CD1c-positive myeloid dendritic cell (primary cell): Measurements from ENCODE around the gene FXYD7.
"Not testable (repeated sequence)": the region's sequence is repeated elsewhere in the genome, so short reads cannot be mapped to it uniquely, and the experiment has no call there.

ENCODE experiments used
- DNase-seq: peaks from one replicate; pipeline ENCODE4 v3.0.0-alpha.2; 2016; ENCODE audit errors: extremely low spot score

Gene FXYD7

DNA sequence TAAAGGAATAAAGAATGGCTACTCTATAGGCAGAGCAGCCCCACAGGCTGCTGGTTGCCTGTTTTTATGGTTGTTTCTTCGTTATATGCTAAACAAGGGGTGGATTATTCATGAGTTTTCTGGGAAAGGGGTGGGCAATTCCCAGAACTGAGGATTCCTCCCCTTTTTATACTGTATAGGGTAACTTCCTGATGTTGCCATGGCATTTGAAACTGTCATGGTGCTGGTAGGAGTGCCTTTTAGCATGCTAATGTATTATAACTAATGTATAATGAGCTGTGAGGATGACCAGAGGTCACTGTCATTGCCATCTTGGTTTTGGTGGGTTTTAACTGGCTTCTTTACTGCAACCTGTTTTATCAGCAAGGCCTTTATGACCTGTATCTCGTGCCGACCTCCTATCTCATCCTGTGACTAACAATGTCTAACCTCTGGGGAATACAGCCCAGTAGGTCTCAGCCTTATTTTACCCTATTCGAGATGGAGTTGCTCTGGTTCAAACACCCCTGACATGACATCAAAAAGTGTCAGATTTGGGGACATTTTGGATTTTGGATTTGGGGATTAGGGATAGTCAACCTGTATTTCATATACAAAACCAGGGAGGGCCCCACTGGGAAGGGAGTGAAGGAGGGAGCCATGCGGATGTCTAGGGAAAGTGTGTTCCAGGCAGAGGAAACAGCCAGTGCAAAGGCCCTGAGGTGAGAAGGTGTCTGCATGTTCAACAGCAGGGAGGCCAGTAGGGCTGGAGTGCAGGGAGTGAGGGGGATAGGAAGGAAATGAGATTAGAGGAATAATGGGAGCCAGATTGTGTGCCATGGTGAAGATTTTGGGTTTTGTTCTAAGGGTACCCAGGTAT lies 22.4 kb downstream of the FXYD7 start:
- DNase-seq = no peak

DNA sequence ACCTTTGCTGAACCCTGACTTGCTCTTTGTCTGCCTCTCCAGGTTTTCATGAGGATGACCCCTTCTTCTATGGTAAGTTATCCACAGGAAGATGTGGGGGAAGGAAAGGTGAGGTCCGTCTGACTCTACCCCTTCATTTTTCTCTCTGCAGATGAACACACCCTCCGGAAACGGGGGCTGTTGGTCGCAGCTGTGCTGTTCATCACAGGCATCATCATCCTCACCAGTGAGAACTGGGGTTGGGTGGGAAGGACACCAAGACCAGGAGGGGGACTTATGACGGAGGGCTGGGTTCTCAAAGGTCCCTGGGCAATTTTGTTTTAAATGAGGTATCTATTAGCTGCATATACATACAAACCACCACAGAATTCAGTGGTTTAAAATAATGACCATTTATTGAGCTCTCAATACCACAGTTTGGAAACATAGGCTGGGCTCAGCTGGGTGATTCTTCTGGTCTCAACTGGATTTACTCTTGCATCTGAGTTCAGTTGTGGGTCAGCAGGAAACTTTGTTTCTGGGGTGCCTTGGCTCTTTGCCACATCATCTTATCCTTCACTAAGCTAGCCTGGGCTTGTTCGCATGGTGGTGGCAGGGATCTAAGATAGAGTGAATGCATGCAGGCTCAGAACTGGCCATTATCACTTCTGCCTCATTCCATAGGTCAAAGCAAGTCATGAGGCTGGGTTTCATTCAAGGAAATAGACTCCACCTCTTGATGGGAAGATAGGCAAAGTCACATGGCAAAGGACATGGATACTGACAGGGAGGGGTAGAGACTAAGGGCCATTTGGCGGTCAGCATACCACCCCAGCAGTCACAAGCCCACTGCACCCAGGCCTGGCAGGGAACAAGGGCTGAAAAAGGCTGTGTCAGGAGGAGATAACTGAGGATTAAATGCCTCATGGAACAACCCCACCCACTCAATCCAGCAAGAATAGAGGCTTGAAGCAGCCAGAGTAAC lies 23.3 kb downstream of the FXYD7 start:
- DNase-seq = no peak

DNA sequence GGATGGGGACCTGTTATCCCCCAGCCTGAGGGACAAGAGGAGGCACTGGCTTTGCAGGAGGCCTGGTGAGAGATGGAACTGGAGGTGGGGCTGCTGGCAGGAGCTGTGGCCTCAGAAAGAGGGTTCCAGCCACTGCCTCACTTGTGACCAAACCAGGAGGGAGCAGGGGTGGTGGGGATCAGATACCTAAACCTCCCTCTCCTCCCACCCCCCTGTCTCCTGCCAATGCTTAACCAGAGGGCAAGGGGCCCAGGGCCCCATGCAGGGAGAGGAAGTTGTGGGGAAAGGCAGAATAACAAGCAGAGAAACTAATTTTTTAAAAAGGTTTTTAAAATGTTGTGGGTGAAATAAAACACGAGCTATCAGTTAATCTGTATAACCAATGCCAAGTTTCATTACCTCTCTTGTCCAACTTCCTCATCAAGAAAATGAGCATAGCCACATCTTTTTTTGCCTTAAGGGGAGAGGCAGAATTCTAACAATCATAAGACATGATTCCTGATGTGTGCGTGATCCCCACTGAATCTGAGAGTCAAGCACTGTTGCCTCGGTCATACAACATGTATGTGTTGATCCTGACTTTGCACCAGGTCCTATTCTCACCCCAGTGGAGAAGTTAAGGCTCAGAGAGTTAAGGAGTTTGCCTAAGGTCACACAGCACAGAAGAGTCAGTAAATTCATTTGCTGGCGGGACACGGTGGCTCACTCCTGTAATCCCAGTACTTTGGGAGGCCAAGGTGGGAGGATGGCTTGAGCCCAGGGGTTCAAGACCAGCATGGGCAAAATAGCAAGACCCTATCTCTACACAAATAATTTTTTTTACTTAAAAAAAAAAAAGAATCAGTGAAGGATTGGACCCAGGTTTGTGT lies 24.4 kb downstream of the FXYD7 start:
- peak; percentile 47 for DNase-seq

DNA sequence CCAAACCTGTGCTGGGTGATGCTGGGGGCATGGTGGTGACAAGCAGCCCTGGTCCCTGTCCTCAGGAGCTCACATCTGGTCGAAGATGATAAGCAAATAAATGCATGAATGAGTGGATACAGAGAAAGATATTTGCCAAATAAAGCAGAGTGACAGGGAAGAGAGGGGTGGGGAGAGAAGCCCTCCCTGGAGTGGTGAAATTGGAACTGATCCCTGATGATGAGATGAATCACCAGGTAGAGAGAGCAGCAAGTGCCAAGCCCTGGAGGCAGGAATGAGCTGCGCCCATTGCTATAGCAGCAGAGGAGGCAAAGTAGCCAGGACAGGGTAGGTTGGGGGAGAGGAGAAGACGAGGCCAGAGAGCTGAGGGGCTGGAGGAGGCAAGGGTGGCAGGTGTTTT lies 25.1 kb downstream of the FXYD7 start:
- DNase-seq = no peak

DNA sequence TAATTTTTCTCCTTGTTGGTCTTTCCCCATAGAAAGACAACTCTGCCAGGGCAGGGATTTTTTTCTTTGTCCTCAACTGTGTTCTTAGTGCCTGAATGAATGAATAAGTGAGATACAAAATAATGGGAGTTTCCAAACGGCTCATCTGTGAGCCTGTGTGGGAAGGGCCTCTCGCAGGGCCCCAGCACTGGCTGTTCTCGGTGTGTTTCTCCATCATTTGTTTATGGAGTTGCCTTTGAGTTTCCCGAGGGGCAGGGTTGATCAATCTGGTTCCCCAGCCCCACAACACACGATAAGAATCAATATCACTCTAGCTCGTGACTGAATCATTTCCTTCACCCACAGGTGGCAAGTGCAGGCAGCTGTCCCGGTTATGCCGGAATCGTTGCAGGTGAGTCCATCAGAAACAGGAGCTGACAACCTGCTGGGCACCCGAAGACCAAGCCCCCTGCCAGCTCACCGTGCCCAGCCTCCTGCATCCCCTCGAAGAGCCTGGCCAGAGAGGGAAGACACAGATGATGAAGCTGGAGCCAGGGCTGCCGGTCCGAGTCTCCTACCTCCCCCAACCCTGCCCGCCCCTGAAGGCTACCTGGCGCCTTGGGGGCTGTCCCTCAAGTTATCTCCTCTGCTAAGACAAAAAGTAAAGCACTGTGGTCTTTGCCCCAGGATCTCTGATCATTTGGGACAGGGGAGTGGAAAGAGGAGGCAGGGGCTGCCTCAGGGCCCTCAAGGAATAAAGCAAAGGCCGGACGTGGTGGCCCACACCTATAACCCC lies 26.4 kb downstream of the FXYD7 start:
- no peak for DNase-seq

DNA sequence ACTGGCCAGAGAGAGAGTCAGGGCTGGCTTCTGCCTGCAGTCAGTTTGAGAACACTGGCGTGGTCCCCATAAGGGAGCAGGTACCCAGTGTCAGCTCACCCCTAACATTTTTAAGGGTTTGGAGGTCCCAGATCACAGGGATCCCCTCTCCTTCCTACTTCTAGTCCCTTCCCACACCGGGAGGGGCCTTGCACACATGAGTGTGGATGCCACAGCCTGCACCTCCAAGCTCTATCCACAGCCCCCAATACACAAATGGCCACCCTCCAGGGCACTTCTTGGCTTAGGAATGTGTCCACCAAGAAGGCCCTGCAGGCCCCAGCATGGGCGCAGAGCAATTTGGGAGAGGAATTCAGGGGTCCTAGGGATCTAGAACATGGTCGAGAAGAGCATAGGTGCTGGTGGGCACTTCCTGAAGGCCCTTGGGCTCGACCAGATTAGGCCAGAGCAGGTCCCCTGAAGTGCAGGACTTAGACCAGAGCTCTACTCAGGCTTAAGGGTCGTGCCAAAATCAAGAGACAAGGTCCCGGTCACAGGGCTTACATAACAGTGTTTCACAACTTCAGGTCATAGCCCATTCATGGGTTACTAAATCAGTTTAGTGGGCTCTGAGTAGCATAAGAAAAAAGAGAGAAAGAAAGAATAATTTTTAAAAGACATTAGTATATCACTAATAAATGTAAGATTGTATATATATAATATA lies 27.5 kb downstream of the FXYD7 start:
- DNase-seq = no peak

DNA sequence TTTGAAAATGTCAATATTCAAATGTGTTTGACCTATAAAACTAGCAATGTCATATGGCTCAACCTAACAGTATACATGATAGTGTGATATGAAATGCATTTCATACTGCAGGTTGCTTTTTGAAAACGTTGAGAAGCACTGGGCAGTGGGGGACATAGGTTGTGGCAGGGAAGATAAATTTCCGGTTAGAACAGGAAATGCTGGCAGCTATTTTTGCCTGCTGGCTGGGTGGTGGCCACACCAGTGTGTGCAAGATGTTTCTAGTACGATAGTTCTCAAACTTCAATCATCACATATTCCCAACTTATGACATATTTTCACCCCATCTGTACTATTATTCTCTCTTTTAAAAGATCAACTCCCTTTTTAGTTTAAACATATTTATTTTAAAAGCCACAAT lies 28.7 kb downstream of the FXYD7 start:
- DNase-seq = no peak

DNA sequence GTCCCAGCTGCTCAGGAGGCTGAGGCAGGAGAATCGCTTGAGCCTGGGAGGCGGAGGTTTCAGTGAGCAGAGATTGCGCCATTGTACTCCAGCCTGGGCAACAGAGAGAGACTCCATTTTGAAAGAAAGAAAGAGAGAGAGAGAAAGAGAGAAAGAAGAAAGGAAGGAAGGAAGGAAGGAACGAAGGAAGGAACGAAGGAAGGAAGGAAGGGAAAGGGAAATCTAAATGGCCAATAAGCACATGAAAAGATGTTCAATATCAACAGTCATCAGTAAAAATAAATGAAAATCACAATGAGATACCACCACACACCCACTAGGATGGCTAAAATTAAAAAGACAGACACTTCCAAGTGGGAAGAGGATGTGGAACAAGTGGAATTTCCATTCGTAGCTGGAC lies 31.2 kb downstream of the FXYD7 start:
- DNase-seq = no peak

DNA sequence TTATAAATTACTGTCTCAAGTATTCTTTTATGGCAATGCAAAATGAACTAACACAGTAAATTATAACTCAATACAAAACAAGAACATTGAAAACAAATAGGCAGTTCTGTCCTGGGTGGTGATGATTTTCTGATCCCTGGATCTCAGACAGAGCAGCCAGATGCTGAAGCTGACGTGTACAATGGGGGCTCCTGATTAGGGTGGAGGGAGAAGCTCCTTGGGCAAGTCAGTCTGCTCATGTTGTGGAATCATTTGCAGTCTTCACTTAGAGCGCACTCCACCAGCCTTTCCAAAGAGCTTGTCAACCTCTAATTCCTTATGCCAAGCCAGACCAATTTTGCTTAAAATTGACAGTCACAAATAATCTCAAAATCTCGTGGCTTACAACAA lies 33.1 kb downstream of the FXYD7 start:
- no peak for DNase-seq

DNA sequence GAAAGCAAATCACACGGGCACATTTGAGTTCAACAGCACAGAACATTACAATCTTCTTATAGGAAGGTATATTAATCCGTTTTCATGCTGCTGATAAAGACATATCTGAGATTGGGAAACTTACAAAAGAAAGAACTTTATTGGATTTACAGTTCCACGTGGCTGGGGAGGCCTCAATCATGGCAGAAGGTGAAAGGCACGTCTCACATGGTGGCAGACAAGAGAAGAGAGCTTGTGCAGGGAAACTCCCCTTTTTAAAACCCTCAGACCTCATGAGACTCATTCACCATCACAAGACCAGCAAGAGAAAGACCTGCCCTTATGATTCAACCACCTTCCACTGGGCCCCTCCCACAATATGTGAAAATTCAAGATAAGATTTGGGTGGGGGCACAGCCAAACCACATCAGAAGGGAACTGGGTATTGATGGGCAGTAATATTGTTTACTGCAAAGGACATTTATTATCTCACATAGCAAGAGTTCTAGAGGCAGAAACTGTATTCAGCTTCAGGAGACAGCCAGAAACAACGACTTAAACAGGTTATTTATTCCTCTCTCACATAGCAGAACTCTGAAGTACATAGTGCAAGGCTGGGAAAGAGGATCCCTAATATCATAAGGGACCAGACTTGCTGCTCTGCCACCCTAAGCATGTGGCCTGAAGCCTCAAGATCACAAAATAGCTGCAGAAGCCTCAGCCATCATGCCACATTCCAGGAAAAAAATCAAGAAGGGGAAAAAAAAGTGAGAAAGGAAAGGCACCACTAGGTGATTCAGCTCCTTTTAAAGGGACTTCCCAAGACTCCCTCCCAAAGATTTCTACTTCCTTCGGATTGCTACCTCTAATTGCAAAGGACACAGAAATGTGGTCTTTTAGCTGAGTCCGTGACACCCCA lies 34.6 kb downstream of the FXYD7 start:
- no peak for DNase-seq

DNA sequence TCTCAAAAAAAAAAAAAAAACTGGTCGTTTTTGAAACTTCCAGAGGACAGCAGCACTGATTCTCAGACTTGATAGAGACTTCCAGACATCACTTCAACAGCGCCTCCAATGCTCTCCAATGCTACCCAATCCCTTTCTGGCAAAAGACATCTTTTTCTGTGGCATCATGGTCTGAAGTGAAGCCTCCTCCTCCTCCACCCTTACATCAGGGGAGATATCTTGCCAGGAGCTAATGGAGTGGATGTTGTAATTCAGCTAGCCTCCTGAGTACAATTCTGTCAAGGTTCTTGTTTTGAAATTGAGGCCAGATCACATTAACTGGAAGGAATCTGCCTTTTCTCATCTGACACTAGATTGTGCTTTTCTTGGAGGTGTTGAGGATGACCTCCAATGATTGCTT lies 35.6 kb downstream of the FXYD7 start:
- peak; percentile 4 for DNase-seq

DNA sequence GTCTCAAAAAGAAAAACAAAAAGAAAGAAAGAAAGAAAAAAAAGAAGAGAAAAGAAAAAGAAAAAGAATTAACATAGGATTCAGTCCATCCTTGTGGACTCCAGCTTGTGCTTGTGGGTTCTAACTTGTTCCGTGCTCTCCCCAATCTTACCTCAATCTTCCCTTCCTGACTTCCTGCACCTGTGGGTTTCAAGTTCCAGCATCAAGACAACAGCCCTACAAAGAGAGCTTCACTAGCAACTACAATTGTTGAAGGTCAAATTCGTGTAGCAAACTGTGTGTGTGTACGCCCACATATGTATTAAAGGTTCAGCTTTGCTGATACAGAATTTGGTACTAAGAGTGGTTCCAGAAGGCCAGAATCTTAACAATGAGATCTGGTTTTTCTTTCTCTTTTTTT lies 36.8 kb downstream of the FXYD7 start:
- DNase-seq = no peak

DNA sequence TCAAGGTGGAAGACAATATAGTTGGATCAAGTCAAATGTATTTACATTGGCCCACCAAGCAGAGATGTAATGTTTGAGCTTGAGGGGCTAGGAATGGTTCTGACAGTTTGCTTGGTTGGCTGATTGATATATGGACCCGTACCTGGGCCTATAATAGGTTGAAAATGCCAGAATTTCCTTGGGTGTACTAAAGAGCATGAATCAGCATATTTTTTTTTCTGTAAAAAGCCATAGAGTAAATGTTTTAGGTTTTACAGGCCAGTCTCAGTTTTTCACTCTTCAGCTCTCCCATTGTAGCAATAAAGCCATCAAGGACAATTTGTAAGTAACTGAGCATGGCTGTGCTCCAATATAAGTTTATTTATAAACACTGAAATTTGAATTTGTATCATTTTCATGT lies 38.3 kb downstream of the FXYD7 start:
- DNase-seq = no peak

DNA sequence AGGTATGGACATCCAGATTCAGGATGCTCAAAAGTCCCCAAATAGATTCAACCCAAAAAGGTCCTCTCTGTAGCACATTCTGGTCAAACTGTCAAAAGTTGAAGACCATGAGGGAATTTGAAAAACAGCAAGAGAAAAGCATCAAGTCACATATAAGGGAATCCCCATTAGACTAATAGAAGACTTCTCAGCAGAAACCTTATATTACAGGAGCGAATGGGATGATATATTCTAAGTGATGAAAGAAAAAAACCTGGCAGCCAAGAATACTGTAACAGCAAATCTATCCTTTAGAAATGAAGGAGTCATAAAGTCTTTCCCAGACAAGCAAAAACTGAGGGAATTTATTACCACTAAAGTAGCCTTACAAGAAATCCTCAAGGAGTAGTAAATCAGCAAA lies 41.2 kb downstream of the FXYD7 start:
- no peak for DNase-seq

DNA sequence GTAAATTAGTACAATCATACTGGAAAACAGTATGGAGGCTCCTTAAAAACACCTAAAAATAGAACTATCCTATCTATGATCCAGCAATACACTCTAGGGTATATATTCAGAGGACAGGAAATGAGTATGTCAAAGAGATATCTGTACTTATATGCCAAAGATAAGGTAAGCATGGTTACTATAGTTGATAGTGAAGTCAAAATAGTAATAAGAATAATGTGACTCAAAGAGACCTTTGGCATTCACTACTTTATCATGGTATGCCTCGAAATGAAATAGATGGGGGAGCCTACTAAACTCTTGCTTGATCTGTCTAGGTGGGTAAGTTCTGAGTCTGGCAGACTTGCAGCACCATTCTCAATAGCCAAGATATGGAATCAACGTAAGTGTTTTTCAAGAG lies 41.8 kb downstream of the FXYD7 start:
- no peak for DNase-seq

DNA sequence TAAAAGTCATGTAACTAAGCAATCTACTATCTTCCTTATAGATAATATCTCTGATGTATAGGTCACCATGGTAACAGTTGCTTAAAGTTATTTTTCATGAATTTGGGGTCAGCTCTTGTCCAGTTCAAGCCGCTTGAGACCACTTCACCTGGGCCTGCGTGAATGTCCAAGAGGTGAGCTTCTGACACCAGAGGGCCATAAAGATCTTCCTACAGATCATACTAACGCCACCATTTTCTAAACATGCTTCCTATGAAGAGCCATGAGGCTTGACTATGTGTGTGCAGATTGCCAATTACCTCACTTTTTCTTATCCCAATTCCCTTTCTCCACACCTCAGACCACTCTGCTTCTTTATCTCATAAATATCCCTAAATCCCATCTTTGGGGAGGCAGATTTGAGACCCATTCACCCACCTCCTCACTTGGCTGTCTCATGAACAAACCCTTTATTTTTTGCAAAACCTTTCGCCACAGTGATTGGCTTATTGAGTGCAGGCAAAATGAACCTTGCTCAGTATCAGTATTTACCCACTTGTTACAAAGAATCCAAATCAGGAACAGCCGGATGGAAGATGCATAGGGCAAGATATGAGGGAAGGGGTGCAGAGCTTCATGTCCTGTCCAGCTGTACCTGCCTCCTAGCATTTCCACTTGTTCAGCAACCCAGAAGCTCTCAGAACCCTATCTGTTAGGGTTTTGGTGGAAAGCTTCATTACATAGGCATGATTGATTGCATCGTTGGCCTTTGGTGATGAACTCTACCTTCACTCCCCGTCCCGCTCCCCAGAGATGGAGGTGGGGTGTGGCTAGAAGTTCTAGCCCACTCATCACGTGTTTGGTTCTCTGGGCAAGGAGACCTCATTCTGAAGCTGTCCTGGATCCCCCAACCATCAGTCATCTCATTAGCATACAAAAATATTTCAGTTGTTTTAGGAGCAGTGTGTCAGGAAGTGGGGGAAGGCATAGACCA lies 51.2 kb downstream of the FXYD7 start:
- no peak for DNase-seq

DNA sequence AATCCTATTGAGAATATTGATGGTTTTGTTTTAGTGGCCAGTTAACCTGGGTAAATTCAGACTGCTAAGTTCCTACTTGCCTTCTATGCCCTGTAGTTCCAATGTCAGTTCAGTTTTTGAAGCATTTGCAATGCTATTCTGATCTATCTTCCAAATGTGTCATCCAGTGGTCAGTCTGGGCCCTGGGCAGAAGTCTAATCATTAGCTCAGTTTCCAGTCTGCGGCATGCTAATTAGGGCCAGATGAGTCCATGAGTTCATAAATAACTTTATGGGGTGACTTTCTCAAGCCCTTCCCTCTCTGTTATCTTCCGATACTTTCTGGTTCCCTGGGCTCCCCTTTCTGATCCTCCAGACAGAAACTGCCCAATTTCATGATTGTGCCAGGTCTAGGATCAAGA lies 52.8 kb downstream of the FXYD7 start:
- no peak for DNase-seq

DNA sequence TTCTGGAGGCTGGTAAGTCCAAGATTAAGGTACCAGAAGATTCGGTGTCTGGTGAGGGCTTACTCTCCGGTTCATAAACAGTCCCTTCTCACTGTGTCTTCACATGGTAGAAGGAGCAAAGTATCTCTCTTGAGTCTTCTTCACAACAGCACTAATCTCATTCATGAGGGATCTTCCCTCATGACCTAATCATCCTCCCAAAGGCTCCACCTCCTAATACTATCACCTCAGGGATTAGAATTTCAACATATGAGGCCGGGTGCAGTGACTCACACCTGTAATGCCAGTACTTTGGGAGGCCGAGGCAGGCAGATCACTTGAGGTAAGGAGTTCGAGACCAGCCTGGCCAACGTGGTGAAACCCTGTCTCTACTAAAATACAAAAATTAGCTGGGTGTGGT lies 53.8 kb downstream of the FXYD7 start:
- DNase-seq = not testable (repeated sequence)
